IPS-18a (cell line): ENCODE measurements around the gene GADD45B.
"Not testable (repeated sequence)": the region's sequence is repeated elsewhere in the genome, so short reads cannot be mapped to it uniquely, and the experiment has no call there.

Source experiments
- H3K27ac ChIP-seq: one replicate; pipeline ENCODE4 v1.5.1; 2013; ENCODE audit warnings: low read length
- H3K27me3 ChIP-seq: one replicate; pipeline ENCODE4 v1.6.1; 2013; ENCODE audit warnings: mild to moderate bottlenecking, low read length; ENCODE audit not compliant: control insufficient read depth, insufficient read depth
- H3K36me3 ChIP-seq: one replicate; pipeline ENCODE4 v1.6.1; 2013; ENCODE audit warnings: low read depth, low read length; ENCODE audit not compliant: control insufficient read depth
- H3K4me1 ChIP-seq: one replicate; pipeline ENCODE4 v1.6.1; 2013; ENCODE audit warnings: low read depth, low read length; ENCODE audit not compliant: control insufficient read depth
- H3K4me3 ChIP-seq: one replicate; pipeline ENCODE4 v1.5.1; 2013; ENCODE audit warnings: low read length
- H3K9ac ChIP-seq: one replicate; pipeline ENCODE4 v1.6.1; 2013; ENCODE audit warnings: mild to moderate bottlenecking, low read length, moderate library complexity
- H3K9me3 ChIP-seq: one replicate; pipeline ENCODE4 v1.6.1; 2013; ENCODE audit warnings: low read depth, low read length; ENCODE audit not compliant: control insufficient read depth

GADD45B gene

GRCh38 chr19:2495130-2495641 lies 19.3 kb downstream of the GADD45B start:
- H3K27me3 ChIP-seq, result peaks cover 37% of the 10 kb centered on the region
- H3K4me1 ChIP-seq, result no peaks in the 10 kb centered on the region
- no peaks in the 10 kb centered on the region for H3K9me3 ChIP-seq
- H3K4me3 ChIP-seq, result peak overlapping the region; percentile 55
- H3K27ac ChIP-seq, result no peak overlapping the region
- no peaks in the 10 kb centered on the region for H3K36me3 ChIP-seq
- H3K9ac ChIP-seq, result no peak overlapping the region

DNA sequence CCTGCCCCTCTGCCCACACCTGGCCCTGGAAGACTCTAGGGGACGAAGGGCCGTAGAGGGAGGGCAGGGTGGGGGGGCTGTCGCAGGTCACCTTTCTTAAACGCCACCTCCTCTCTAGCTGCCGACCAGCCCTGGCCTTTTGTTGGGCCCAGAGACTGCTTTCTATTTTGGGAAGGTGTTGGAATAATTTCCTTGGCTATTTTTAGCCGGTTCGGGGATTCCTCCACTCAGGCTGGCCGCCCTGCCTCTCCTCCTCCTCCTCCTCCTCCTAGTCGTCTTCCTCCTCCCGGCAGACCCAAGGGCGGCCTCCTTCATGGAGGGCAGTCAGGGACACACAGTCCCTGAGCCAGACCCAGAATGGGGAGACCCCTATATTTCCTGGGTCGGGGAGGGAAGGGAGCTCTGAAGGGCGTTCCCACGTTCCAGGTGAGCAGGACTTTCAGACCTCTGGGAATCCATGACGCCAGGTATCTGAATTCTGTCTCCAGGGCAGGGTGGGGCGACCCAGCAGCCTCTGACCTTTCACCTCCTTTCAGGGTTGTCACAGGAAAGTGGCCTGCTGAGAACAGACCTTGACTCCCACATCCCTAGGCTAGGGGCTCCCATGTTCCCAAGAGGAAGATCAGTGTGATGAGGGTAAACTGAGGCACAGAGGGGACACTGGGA lies 19.9 kb downstream of the GADD45B start:
- Histone ChIP-seq H3K9ac (no peak overlapping the region), H3K4me3 (no peak overlapping the region)

GRCh38 chr19:2497186-2497585 lies 21.3 kb downstream of the GADD45B start:
- Histone ChIP-seq H3K36me3 (no peaks in the 10 kb centered on the region), H3K9ac (no peak overlapping the region), H3K4me3 (no peak overlapping the region), H3K4me1 (no peaks in the 10 kb centered on the region), H3K27ac (no peak overlapping the region), H3K27me3 (peaks cover 27% of the 10 kb centered on the region), H3K9me3 (no peaks in the 10 kb centered on the region)

More for the DNA sequence above, 19.9 kb downstream of the GADD45B start:
- no peaks in the 10 kb centered on the region for H3K4me1 ChIP-seq
- H3K36me3 ChIP-seq, result no peaks in the 10 kb centered on the region
- no peaks in the 10 kb centered on the region for H3K9me3 ChIP-seq
- no peak overlapping the region for H3K27ac ChIP-seq
- H3K27me3 ChIP-seq, result peaks cover 31% of the 10 kb centered on the region

DNA sequence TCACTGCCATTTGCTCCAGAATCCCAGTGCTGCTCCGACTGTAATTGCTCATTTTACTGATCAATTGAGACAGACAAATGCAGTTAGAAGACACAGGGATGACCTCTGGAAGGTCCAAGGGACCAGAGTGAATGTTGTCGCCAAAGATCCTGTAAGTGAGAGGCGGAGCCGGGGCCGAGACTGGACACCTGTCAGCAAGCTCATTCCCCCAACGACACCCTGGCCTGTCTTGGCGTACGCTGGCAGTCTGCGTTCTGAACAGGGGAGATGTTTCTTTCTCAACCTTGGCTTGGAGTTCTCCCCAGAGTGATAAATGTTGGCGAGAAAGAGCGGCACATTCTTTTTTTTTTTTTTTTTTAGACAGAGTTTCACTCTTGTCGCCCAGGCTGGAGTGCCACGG lies 24.2 kb downstream of the GADD45B start:
- H3K4me1 ChIP-seq, result no peaks in the 10 kb centered on the region

DNA sequence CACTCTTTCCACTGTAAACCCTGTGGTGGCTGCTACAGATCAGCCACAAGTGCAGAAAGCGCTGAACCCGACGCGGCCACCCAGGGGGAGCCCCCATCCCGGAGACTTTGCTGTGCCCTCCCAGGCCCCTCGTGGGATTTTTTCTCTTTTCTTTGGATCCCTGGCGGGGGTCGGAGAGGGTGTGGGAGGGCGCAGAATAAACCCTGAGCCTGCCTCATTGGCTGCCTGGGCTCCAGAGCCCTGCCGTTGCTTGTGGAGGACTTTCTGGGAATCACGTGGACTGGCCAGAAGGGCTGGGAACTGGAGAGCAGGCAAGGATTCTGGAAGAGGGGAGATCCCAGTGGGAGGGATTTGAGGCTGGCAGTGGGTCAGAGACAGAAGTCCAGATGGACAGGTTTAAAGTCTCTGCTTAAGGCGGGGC lies 24.9 kb downstream of the GADD45B start:
- H3K4me3 ChIP-seq, result no peak overlapping the region
- no peaks in the 10 kb centered on the region for H3K9me3 ChIP-seq
- no peak overlapping the region for H3K27ac ChIP-seq
- H3K9ac ChIP-seq, result no peak overlapping the region
- no peaks in the 10 kb centered on the region for H3K4me1 ChIP-seq
- H3K36me3 ChIP-seq, result no peaks in the 10 kb centered on the region
- no peaks in the 10 kb centered on the region for H3K27me3 ChIP-seq

More for the DNA sequence above, 24.2 kb downstream of the GADD45B start:
- peaks cover 2% of the 10 kb centered on the region for H3K27me3 ChIP-seq
- no peak overlapping the region for H3K9ac ChIP-seq
- H3K27ac ChIP-seq, result no peak overlapping the region
- H3K4me3 ChIP-seq, result no peak overlapping the region
- no peaks in the 10 kb centered on the region for H3K36me3 ChIP-seq
- H3K9me3 ChIP-seq, result no peaks in the 10 kb centered on the region

GRCh38 chr19:2503521-2504109 lies 27.7 kb downstream of the GADD45B start:
- Histone ChIP-seq H3K4me3 (no peak overlapping the region), H3K9me3 (no peaks in the 10 kb centered on the region), H3K36me3 (no peaks in the 10 kb centered on the region), H3K4me1 (no peaks in the 10 kb centered on the region), H3K27me3 (no peaks in the 10 kb centered on the region), H3K27ac (no peak overlapping the region), H3K9ac (no peak overlapping the region)

DNA sequence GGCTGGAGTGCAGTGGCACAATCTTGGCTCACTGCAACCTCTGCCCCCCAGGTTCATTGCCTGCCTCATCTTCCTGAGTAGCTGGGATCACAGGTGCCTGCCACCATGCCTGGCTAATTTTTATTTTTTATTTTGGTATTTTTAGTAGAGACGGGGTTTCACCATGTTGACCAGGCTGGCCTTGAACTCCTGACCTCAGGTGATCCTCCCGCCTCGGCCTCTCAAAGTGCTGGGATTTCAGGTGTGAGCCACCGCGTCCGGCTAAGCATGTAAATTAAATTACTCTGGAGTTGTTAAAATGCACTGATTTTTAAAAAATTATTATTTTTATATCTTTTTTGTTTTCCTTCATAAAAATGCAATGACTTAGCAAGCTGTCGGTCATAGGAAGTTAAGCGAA lies 30.7 kb downstream of the GADD45B start:
- H3K27ac ChIP-seq, H3K9ac ChIP-seq, H3K4me1 ChIP-seq, H3K36me3 ChIP-seq, H3K9me3 ChIP-seq, H3K4me3 ChIP-seq, H3K27me3 ChIP-seq: not testable (repeated sequence)

GRCh38 chr19:2507109-2507508 lies 31.2 kb downstream of the GADD45B start:
- Histone ChIP-seq H3K27ac (no peak overlapping the region), H3K9ac (no peak overlapping the region), H3K9me3 (no peaks in the 10 kb centered on the region), H3K27me3 (no peaks in the 10 kb centered on the region), H3K4me3 (no peak overlapping the region), H3K4me1 (no peaks in the 10 kb centered on the region), H3K36me3 (no peaks in the 10 kb centered on the region)

GRCh38 chr19:2509096-2509495 lies 33.2 kb downstream of the GADD45B start:
- no peaks in the 10 kb centered on the region for H3K36me3 ChIP-seq
- no peak overlapping the region for H3K9ac ChIP-seq
- no peak overlapping the region for H3K4me3 ChIP-seq
- H3K4me1 ChIP-seq, result no peaks in the 10 kb centered on the region
- H3K27ac ChIP-seq, result no peak overlapping the region
- H3K27me3 ChIP-seq, result no peaks in the 10 kb centered on the region
- H3K9me3 ChIP-seq, result no peaks in the 10 kb centered on the region

DNA sequence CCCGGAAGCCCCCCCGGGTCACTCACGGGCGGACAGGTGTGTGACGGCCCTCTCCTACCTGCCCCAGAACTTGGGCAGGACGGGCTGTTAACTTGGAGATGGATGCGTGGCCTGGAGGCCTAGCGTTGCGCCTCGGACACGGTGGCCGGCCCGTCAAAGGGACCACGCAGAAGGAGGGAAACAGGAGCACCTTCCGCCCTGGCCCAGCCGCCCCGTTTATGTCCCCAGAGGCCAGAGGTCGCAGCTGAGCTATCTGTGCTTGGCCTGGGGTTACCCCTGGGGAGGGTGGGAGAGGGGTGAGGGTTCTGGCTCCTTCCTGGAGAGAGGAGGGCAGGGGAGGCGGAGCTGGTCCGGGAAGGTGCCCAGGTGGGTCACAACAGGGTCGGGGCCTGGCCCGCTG lies 35.6 kb downstream of the GADD45B start:
- H3K4me3 ChIP-seq, result no peak overlapping the region
- H3K4me1 ChIP-seq, result no peaks in the 10 kb centered on the region
- H3K9me3 ChIP-seq, result no peaks in the 10 kb centered on the region
- no peak overlapping the region for H3K27ac ChIP-seq
- H3K9ac ChIP-seq, result no peak overlapping the region
- no peaks in the 10 kb centered on the region for H3K36me3 ChIP-seq
- H3K27me3 ChIP-seq, result no peaks in the 10 kb centered on the region

GRCh38 chr19:2511991-2512390 lies 36.1 kb downstream of the GADD45B start:
- Histone ChIP-seq H3K9ac (no peak overlapping the region), H3K27me3 (no peaks in the 10 kb centered on the region), H3K27ac (no peak overlapping the region), H3K4me3 (no peak overlapping the region), H3K36me3 (no peaks in the 10 kb centered on the region), H3K9me3 (no peaks in the 10 kb centered on the region), H3K4me1 (no peaks in the 10 kb centered on the region)
